Right ventricle myocardium superior (tissue), 1 donor: Measurements from ENCODE around the gene PAK3. TPM values are rescaled to one million over a fixed set of nuclear protein-coding genes. Genes with fewer than 3 reads are reported as not detected.

Source experiments
- ATAC-seq: fragments of 200-7000 bp; cut with Tn5 transposase; one replicate; pipeline ENCODE4 v1.9.1; 2020; ENCODE audit warnings: mild to moderate bottlenecking; ENCODE audit not compliant: poor library complexity
- DNase-seq: peaks from one replicate; pipeline ENCODE4 v3.0.0-alpha.2; 2020
- intact Hi-C: fragments of 100-400 bp; cut with DNase I; formaldehyde crosslinking; loops from one replicate; pipeline ENCODE4 v1.11.2; 2022
- long read RNA-seq: library from polyadenylated mRNA; unstranded; transcript quantifications from one replicate; pipeline ENCODE4 v2.0.0, GENCODE V29; 2021
- total RNA-seq: library from RNA; stranded (reverse); fragmentation: NEBNext Ultra II Directional; extraction: Animal tissue kit (Norgen Biotek cat#: 25700); gene quantifications from one replicate; pipeline ENCODE4 v1.2.1, GENCODE V29; 2021
- donor health status: DM: no; HTN: yes; CAD: no; lungs with severe emphysema.

Gene PAK3
- 0.35 TPM for total RNA-seq
- long read RNA-seq, partial matches to known transcripts = 0 of 1 reads
- long read RNA-seq, other reads (novel, unspliced or antisense) = 1 of 1 reads

GRCh38 chrX:111095974-111096895 lies at the start of gene PAK3:
Gene PAK3, plus strand, starts transcription at chrX:111096191. Its CDS starts 26,913 bp downstream, at chrX:111123104.
- peak; percentile 86 for ATAC-seq
- peak; percentile 42 for DNase-seq
- intact Hi-C loops = no loop called here

- no peak for ATAC-seq
- intact Hi-C loops = no loop called here
- DNase-seq = no peak
These were observed 48.4 kb upstream of the PAK3 start for GRCh38 chrX:111047575-111047974.

- intact Hi-C loops = no loop called here
- ATAC-seq (no peak), DNase-seq (no peak)
These were observed 43.5 kb upstream of the PAK3 start for GRCh38 chrX:111052478-111052877.

- intact Hi-C loops = no loop called here
- no peak for ATAC-seq
These were observed 24.3 kb upstream of the PAK3 start for GRCh38 chrX:111071542-111072277.

GRCh38 chrX:111083081-111083480 lies 12.9 kb upstream of the PAK3 start:
- no peak for ATAC-seq
- intact Hi-C loops = no loop called here
- no peak for DNase-seq

More at GRCh38 chrX:111071542-111072277, 24.3 kb upstream of the PAK3 start:
- DNase-seq = no peak

GRCh38 chrX:111086591-111087006 lies 9.4 kb upstream of the PAK3 start:
- intact Hi-C loops = no loop called here
- DNase-seq (no peak), ATAC-seq (no peak)

GRCh38 chrX:111088628-111089027 lies 7.4 kb upstream of the PAK3 start:
- intact Hi-C loops = no loop called here
- ATAC-seq (no peak), DNase-seq (no peak)

- ATAC-seq = no peak
- DNase-seq = no peak
- intact Hi-C loops = no loop called here
These were observed 5.5 kb upstream of the PAK3 start for GRCh38 chrX:111090458-111090857.

- ATAC-seq (no peak), DNase-seq (peak; percentile 47)
- intact Hi-C loops = no loop called here
These were observed 2.9 kb downstream of the PAK3 start for GRCh38 chrX:111098874-111099273.

- no peak for DNase-seq
- intact Hi-C loops = no loop called here
- ATAC-seq = peak; percentile 41
These were observed 4.2 kb downstream of the PAK3 start for GRCh38 chrX:111100191-111100590.

- ATAC-seq = no peak
- intact Hi-C loops = no loop called here
These were observed 5.6 kb downstream of the PAK3 start for GRCh38 chrX:111101580-111101979.

GRCh38 chrX:111102636-111103035 lies 6.6 kb downstream of the PAK3 start:
- intact Hi-C loops = no loop called here
- ATAC-seq (no peak), DNase-seq (no peak)

More at GRCh38 chrX:111101580-111101979, 5.6 kb downstream of the PAK3 start:
- DNase-seq = no peak

GRCh38 chrX:111103246-111103645 lies 7.3 kb downstream of the PAK3 start:
- no peak for ATAC-seq
- intact Hi-C loops = no loop called here
- DNase-seq = no peak

GRCh38 chrX:111110098-111110775 lies 14.2 kb downstream of the PAK3 start:
- ATAC-seq = no peak
- no peak for DNase-seq
- intact Hi-C loops = no loop called here

GRCh38 chrX:111114806-111115205 lies 18.8 kb downstream of the PAK3 start:
- no peak for ATAC-seq
- no peak for DNase-seq
- intact Hi-C loops = no loop called here

GRCh38 chrX:111116666-111117065 lies 20.7 kb downstream of the PAK3 start:
- DNase-seq = no peak
- no peak for ATAC-seq
- intact Hi-C loops = no loop called here

GRCh38 chrX:111119341-111119740 lies 23.4 kb downstream of the PAK3 start:
- intact Hi-C loops = no loop called here
- DNase-seq (no peak), ATAC-seq (no peak)

- ATAC-seq = no peak
- no peak for DNase-seq
- intact Hi-C loops = no loop called here
These were observed 27.1 kb downstream of the PAK3 start for GRCh38 chrX:111123125-111123524.

GRCh38 chrX:111123606-111124179 lies 27.7 kb downstream of the PAK3 start:
- ATAC-seq = no peak
- no peak for DNase-seq
- intact Hi-C loops = no loop called here
